H1 (cell line): Measurements from ENCODE around the gene EXOSC6. TPM values are rescaled to one million over a fixed set of nuclear protein-coding genes. Genes with fewer than 3 reads are reported as not detected.

Source experiments
- ASH2L ChIP-seq: fragments of 200-600, 300-600 bp; sonication (generic); IDR thresholded peaks from one replicate; pipeline ENCODE4 v1.7.1; 2017; ENCODE audit warnings: low read length
- BCL11A ChIP-seq, 2 experiments: IDR thresholded peaks; one replicate each; pipeline ENCODE4 v1.6.1; 2011; ENCODE audit warnings: low read depth in 2 of 2, low read length in 2 of 2, mild to moderate bottlenecking in 2 of 2
- CEBPB ChIP-seq: IDR thresholded peaks from 2 replicates; pipeline ENCODE4 v1.6.1; 2012; ENCODE audit warnings: low read depth, low read length
- CTCF ChIP-seq, 3 experiments: IDR thresholded peaks; 1 replicate in 2 of 3; 2 replicates in 1 of 3; pipeline versions ENCODE4 v1.5.1 to v1.6.1; 2011; ENCODE audit warnings: low read length in 3 of 3, mild to moderate bottlenecking in 3 of 3, inconsistent platforms in 2 of 3, low read depth in 1 of 3, moderate library complexity in 1 of 3; ENCODE audit not compliant: insufficient read depth in 1 of 3; ENCODE audit errors: control extremely low read depth in 1 of 3
- KDM5A ChIP-seq: fragments of 200-600 bp; IDR thresholded peaks from 2 replicates; pipeline ENCODE4 v1.7.1; 2012; ENCODE audit warnings: mild to moderate bottlenecking, low read length, inconsistent platforms, mixed read lengths
- NRF1 ChIP-seq: IDR thresholded peaks from 2 replicates; pipeline ENCODE4 v1.6.1; 2011; ENCODE audit warnings: mild to moderate bottlenecking, low read depth, low read length, improper control_type of control experiment
- POLR2A ChIP-seq, 2 experiments: IDR thresholded peaks; 1 replicate in 1 of 2; 2 replicates in 1 of 2; pipeline ENCODE4 v1.6.1; 2011; ENCODE audit warnings: low read depth in 2 of 2, low read length in 2 of 2, mild to moderate bottlenecking in 2 of 2; ENCODE audit errors: control extremely low read depth in 1 of 2
- POU5F1 ChIP-seq: IDR thresholded peaks from 2 replicates; pipeline ENCODE4 v1.6.1; 2011; ENCODE audit warnings: low read depth, mild to moderate bottlenecking, low read length, moderate library complexity
- RBBP5 ChIP-seq: IDR thresholded peaks from 2 replicates; pipeline ENCODE4 v1.7.1; 2012; ENCODE audit warnings: low read depth, mild to moderate bottlenecking, inconsistent platforms, low read length, moderate library complexity, borderline replicate concordance
- RXRA ChIP-seq: IDR thresholded peaks from 2 replicates; pipeline ENCODE4 v1.6.1; 2011; ENCODE audit warnings: low read depth, mild to moderate bottlenecking, low read length, moderate library complexity; ENCODE audit not compliant: insufficient read depth
- SRF ChIP-seq: IDR thresholded peaks from 2 replicates; pipeline ENCODE4 v1.6.1; 2011; ENCODE audit warnings: mild to moderate bottlenecking, low read depth, low read length, moderate library complexity
- SUZ12 ChIP-seq: fragments of 200-600 bp; sonication (generic); IDR thresholded peaks from 2 replicates; pipeline ENCODE4 v1.6.1; 2012; ENCODE audit warnings: mild to moderate bottlenecking, inconsistent platforms, low read length, moderate library complexity, mixed read lengths
- TAF1 ChIP-seq: IDR thresholded peaks from 2 replicates; pipeline ENCODE4 v1.6.1; 2011; ENCODE audit warnings: mild to moderate bottlenecking, low read depth, low read length
- TBP ChIP-seq: IDR thresholded peaks from 2 replicates; pipeline ENCODE4 v1.6.1; 2011; ENCODE audit warnings: low read depth, low read length, improper control_type of control experiment
- TEAD4 ChIP-seq: IDR thresholded peaks from 2 replicates; pipeline ENCODE4 v1.6.1; 2012; ENCODE audit warnings: low read depth, low read length, inconsistent platforms, mixed read lengths
- polyA plus RNA-seq, 7 experiments: library from polyadenylated mRNA; depleted of rRNA in 3 of 7; stranded (reverse) in 5 of 7; unstranded in 2 of 7; fragments of >200 nt in 5 of 7; fragments of 200-250 nt in 2 of 7; gene quantifications; 1 replicate in 5 of 7; 2 replicates in 1 of 7; 4 replicates in 1 of 7; pipeline versions ENCODE4 v1.2.1 to v1.2.3, GENCODE V29; 2011 to 2013; ENCODE audit warnings: missing spikeins in 2 of 7, mixed read lengths in 2 of 7
- total RNA-seq: library from RNA; stranded (reverse); fragmentation: NEBNext Ultra II Directional; extraction: Animal tissue kit (Norgen Biotek cat#: 25700); gene quantifications from 2 replicates; pipeline ENCODE4 v1.2.1, GENCODE V29; 2021
- TF ChIP-seq, protein P1 (sequence below): IDR thresholded peaks from 2 replicates; pipeline ENCODE4 v1.6.1; 2011; ENCODE audit warnings: low read depth, mild to moderate bottlenecking, low read length; ENCODE audit not compliant: insufficient read depth

The EXOSC6 gene
- total and polyA plus RNA-seq, 2 of the 8 experiments (the other 6 are each of a cell fraction or from before 2014, with no cell fraction given) = 9.7 to 22.5 TPM

GRCh38 chr16:70298988-70299938 is 47.5 kb upstream of the EXOSC6 start, which contains the start of gene DDX19B (continued):
- TF ChIP-seq, protein P1, sequence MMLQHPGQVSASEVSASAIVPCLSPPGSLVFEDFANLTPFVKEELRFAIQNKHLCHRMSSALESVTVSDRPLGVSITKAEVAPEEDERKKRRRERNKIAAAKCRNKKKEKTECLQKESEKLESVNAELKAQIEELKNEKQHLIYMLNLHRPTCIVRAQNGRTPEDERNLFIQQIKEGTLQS = no peak
- TF ChIP-seq TBP (peak; percentile 66; the same call in 1 of the 2 replicates), RBBP5 (peak; percentile 97), TEAD4 (0 out of 2 replicates have a peak, but pooled peaks have one; percentile 2), ASH2L (peak; percentile 99), BCL11A (IDR thresholded peaks at IDR 0.05; ENCODE audit: low read depth in 2 of 2, low read length in 2 of 2) (no peak), CEBPB (peak; percentile 75), SRF (peak; percentile 37; the same call in 1 of the 2 replicates), CTCF (IDR thresholded peaks at IDR 0.05; ENCODE audit: control extremely low read depth in 1 of 3, insufficient read depth in 1 of 3, low read depth in 1 of 3, low read length in 3 of 3) (peak in 1 of 3 experiments; percentile 0; a peak in 1 of 4 replicates), POU5F1 (no peak), RXRA (no peak), POLR2A (IDR thresholded peaks at IDR 0.05; ENCODE audit: control extremely low read depth in 1 of 2, low read depth in 2 of 2, low read length in 2 of 2) (peak in 1 of 2 experiments; percentile 94; a peak in 2 of 3 replicates), NRF1 (no peak), TAF1 (peak; percentile 88), KDM5A (peak; percentile 68), SUZ12 (no peak)
- TF ChIP-seq, all 59 proteins: peak for 22
